ENCODE results near the gene TMEM132D.

TMEM132D gene

GRCh38 chr12:129753586-129753985 lies 150.2 kb downstream of the TMEM132D start:
- Histone ChIP-seq H3K27me3 (ENCODE audit: control insufficient read depth in 1 of 2, insufficient read depth in 1 of 2, low read length in 2 of 2) (no peaks in the 10 kb centered on the region), H3K4me1 (ENCODE audit: control insufficient read depth, insufficient read depth, low read depth, low read length) (peaks cover 1% of the 10 kb centered on the region), H3K9ac (ENCODE audit: low read length) (no peak overlapping the region)

GRCh38 chr12:129750421-129750820 lies 153.4 kb downstream of the TMEM132D start:
- H3K4me3 ChIP-seq (ENCODE audit: insufficient read depth in 1 of 2, low read depth in 1 of 2, low read length in 2 of 2): no peak overlapping the region
- H2AFZ ChIP-seq (ENCODE audit: low read depth, low read length): no peak overlapping the region
- no peak overlapping the region for H2AK5ac ChIP-seq (ENCODE audit: low read length, severe bottlenecking)
- H3K23ac ChIP-seq (ENCODE audit: low read length in 2 of 2): no peak overlapping the region
- no peak overlapping the region for H2BK120ac ChIP-seq (ENCODE audit: low read depth, low read length)
- no peak overlapping the region for H3K4ac ChIP-seq (ENCODE audit: low read depth in 1 of 2, low read length in 2 of 2)
- H3K27me3 ChIP-seq (ENCODE audit: control insufficient read depth in 1 of 2, insufficient read depth in 1 of 2, low read length in 2 of 2): no peaks in the 10 kb centered on the region
- no peak overlapping the region for H2BK15ac ChIP-seq (ENCODE audit: low read depth, poor library complexity, severe bottlenecking)
- no peak overlapping the region for H3K14ac ChIP-seq (ENCODE audit: low read length in 2 of 2)
- no peak overlapping the region for H4K91ac ChIP-seq (ENCODE audit: low read length)
- 73% methylated on average over 3 of the region's 3 CpGs for WGBS
- no peak overlapping the region for H3K27ac ChIP-seq (ENCODE audit: low read length, poor library complexity, severe bottlenecking)
- no peak overlapping the region for H2BK5ac ChIP-seq (ENCODE audit: low read depth, low read length, poor library complexity, severe bottlenecking)
- H3K18ac ChIP-seq (ENCODE audit: low read depth in 1 of 2, low read length in 2 of 2): no peak overlapping the region
- DNase-seq: no peak
- no peak overlapping the region for H3K4me2 ChIP-seq (ENCODE audit: low read length, poor library complexity, severe bottlenecking)
- no peaks in the 10 kb centered on the region for H3K79me1 ChIP-seq (replicated peaks; ENCODE audit: low read length, poor library complexity, severe bottlenecking)
- no peak overlapping the region for H3K9ac ChIP-seq (ENCODE audit: low read length)
- no peak overlapping the region for H4K8ac ChIP-seq (ENCODE audit: low read length)
- H2BK12ac ChIP-seq (ENCODE audit: low read length in 2 of 2): no peak overlapping the region
- H3K4me1 ChIP-seq (ENCODE audit: control insufficient read depth, insufficient read depth, low read depth, low read length): no peaks in the 10 kb centered on the region
- no peaks in the 10 kb centered on the region for H3K36me3 ChIP-seq (ENCODE audit: control insufficient read depth in 1 of 2, insufficient read depth in 2 of 2, low read depth in 1 of 2, low read length in 2 of 2)
- peaks cover 21% of the 10 kb centered on the region for H3K9me3 ChIP-seq (ENCODE audit: control insufficient read depth, low read length)

More at GRCh38 chr12:129753586-129753985, 150.2 kb downstream of the TMEM132D start:
- Histone ChIP-seq H2BK120ac (ENCODE audit: low read depth, low read length) (no peak overlapping the region), H2AK5ac (ENCODE audit: low read length, severe bottlenecking) (no peak overlapping the region), H2BK5ac (ENCODE audit: low read depth, low read length, poor library complexity, severe bottlenecking) (no peak overlapping the region), H2BK12ac (ENCODE audit: low read length in 2 of 2) (no peak overlapping the region), H3K79me1 (replicated peaks; ENCODE audit: low read length, poor library complexity, severe bottlenecking) (no peaks in the 10 kb centered on the region), H3K27ac (ENCODE audit: low read length, poor library complexity, severe bottlenecking) (peak overlapping the region; percentile 39), H4K8ac (ENCODE audit: low read length) (no peak overlapping the region), H3K4ac (ENCODE audit: low read depth in 1 of 2, low read length in 2 of 2) (no peak overlapping the region), H3K9me3 (ENCODE audit: control insufficient read depth, low read length) (peaks cover 21% of the 10 kb centered on the region), H3K18ac (ENCODE audit: low read depth in 1 of 2, low read length in 2 of 2) (no peak overlapping the region), H3K4me2 (ENCODE audit: low read length, poor library complexity, severe bottlenecking) (no peak overlapping the region), H3K36me3 (ENCODE audit: control insufficient read depth in 1 of 2, insufficient read depth in 2 of 2, low read depth in 1 of 2, low read length in 2 of 2) (no peaks in the 10 kb centered on the region), H2AFZ (ENCODE audit: low read depth, low read length) (no peak overlapping the region), H3K4me3 (ENCODE audit: insufficient read depth in 1 of 2, low read depth in 1 of 2, low read length in 2 of 2) (no peak overlapping the region), H2BK15ac (ENCODE audit: low read depth, poor library complexity, severe bottlenecking) (no peak overlapping the region), H3K23ac (ENCODE audit: low read length in 2 of 2) (no peak overlapping the region), H3K14ac (ENCODE audit: low read length in 2 of 2) (no peak overlapping the region), H4K91ac (ENCODE audit: low read length) (no peak overlapping the region)
- WGBS: 54% methylated on average over 6 of the region's 6 CpGs
- DNase-seq: no peak

GRCh38 chr12:129746318-129746717 lies 157.5 kb downstream of the TMEM132D start:
- H3K14ac ChIP-seq (ENCODE audit: low read length in 2 of 2): no peak overlapping the region

GRCh38 chr12:129729170-129729569 lies 174.7 kb downstream of the TMEM132D start:
- Histone ChIP-seq H3K27ac (ENCODE audit: low read length, poor library complexity, severe bottlenecking) (no peak overlapping the region), H3K4ac (ENCODE audit: low read depth in 1 of 2, low read length in 2 of 2) (no peak overlapping the region), H2BK12ac (ENCODE audit: low read length in 2 of 2) (no peak overlapping the region), H4K91ac (ENCODE audit: low read length) (no peak overlapping the region), H2AK5ac (ENCODE audit: low read length, severe bottlenecking) (no peak overlapping the region), H3K9ac (ENCODE audit: low read length) (no peak overlapping the region), H3K18ac (ENCODE audit: low read depth in 1 of 2, low read length in 2 of 2) (no peak overlapping the region), H3K4me1 (ENCODE audit: control insufficient read depth, insufficient read depth, low read depth, low read length) (no peaks in the 10 kb centered on the region), H4K8ac (ENCODE audit: low read length) (no peak overlapping the region), H3K9me3 (ENCODE audit: control insufficient read depth, low read length) (peaks cover 18% of the 10 kb centered on the region), H2BK15ac (ENCODE audit: low read depth, poor library complexity, severe bottlenecking) (no peak overlapping the region), H2BK120ac (ENCODE audit: low read depth, low read length) (no peak overlapping the region), H3K36me3 (ENCODE audit: control insufficient read depth in 1 of 2, insufficient read depth in 2 of 2, low read depth in 1 of 2, low read length in 2 of 2) (no peaks in the 10 kb centered on the region), H3K4me2 (ENCODE audit: low read length, poor library complexity, severe bottlenecking) (no peak overlapping the region), H3K79me1 (replicated peaks; ENCODE audit: low read length, poor library complexity, severe bottlenecking) (no peaks in the 10 kb centered on the region), H3K4me3 (ENCODE audit: insufficient read depth in 1 of 2, low read depth in 1 of 2, low read length in 2 of 2) (no peak overlapping the region), H3K14ac (ENCODE audit: low read length in 2 of 2) (no peak overlapping the region), H2BK5ac (ENCODE audit: low read depth, low read length, poor library complexity, severe bottlenecking) (no peak overlapping the region), H2AFZ (ENCODE audit: low read depth, low read length) (no peak overlapping the region), H3K23ac (ENCODE audit: low read length in 2 of 2) (no peak overlapping the region), H3K27me3 (ENCODE audit: control insufficient read depth in 1 of 2, insufficient read depth in 1 of 2, low read length in 2 of 2) (no peaks in the 10 kb centered on the region)
- no peak for DNase-seq
- WGBS: 66% methylated on average over 2 of the region's 2 CpGs

More at GRCh38 chr12:129746318-129746717, 157.5 kb downstream of the TMEM132D start:
- Histone ChIP-seq H3K9ac (ENCODE audit: low read length) (no peak overlapping the region), H3K4me3 (ENCODE audit: insufficient read depth in 1 of 2, low read depth in 1 of 2, low read length in 2 of 2) (no peak overlapping the region), H2AFZ (ENCODE audit: low read depth, low read length) (no peak overlapping the region), H4K8ac (ENCODE audit: low read length) (no peak overlapping the region), H3K27ac (ENCODE audit: low read length, poor library complexity, severe bottlenecking) (no peak overlapping the region), H3K36me3 (ENCODE audit: control insufficient read depth in 1 of 2, insufficient read depth in 2 of 2, low read depth in 1 of 2, low read length in 2 of 2) (no peaks in the 10 kb centered on the region), H3K27me3 (ENCODE audit: control insufficient read depth in 1 of 2, insufficient read depth in 1 of 2, low read length in 2 of 2) (no peaks in the 10 kb centered on the region), H4K91ac (ENCODE audit: low read length) (no peak overlapping the region), H3K79me1 (replicated peaks; ENCODE audit: low read length, poor library complexity, severe bottlenecking) (no peaks in the 10 kb centered on the region), H2BK5ac (ENCODE audit: low read depth, low read length, poor library complexity, severe bottlenecking) (no peak overlapping the region), H2BK15ac (ENCODE audit: low read depth, poor library complexity, severe bottlenecking) (no peak overlapping the region), H3K23ac (ENCODE audit: low read length in 2 of 2) (no peak overlapping the region), H3K4ac (ENCODE audit: low read depth in 1 of 2, low read length in 2 of 2) (no peak overlapping the region), H2BK12ac (ENCODE audit: low read length in 2 of 2) (no peak overlapping the region), H2AK5ac (ENCODE audit: low read length, severe bottlenecking) (no peak overlapping the region), H3K4me1 (ENCODE audit: control insufficient read depth, insufficient read depth, low read depth, low read length) (no peaks in the 10 kb centered on the region), H3K9me3 (ENCODE audit: control insufficient read depth, low read length) (peaks cover 35% of the 10 kb centered on the region), H3K4me2 (ENCODE audit: low read length, poor library complexity, severe bottlenecking) (no peak overlapping the region), H2BK120ac (ENCODE audit: low read depth, low read length) (no peak overlapping the region), H3K18ac (ENCODE audit: low read depth in 1 of 2, low read length in 2 of 2) (no peak overlapping the region)
- no peak for DNase-seq
- 65% methylated on average over 4 of the region's 4 CpGs for WGBS

Data from mesenchymal stem cell (in vitro differentiated cells and primary cell).